Fibroblast of pulmonary artery (primary cell): ENCODE results near the gene SLC31A2.

Experiments used
- DNase-seq: peaks from one replicate; pipeline ENCODE4 v3.0.0-alpha.2; 2010; ENCODE audit warnings: low read depth
- H3K4me3 ChIP-seq: replicated peaks from 2 replicates; pipeline ENCODE4 v1.5.1; 2011; ENCODE audit warnings: low read depth, mild to moderate bottlenecking, control low read depth, low read length, moderate library complexity
- TF ChIP-seq, protein P1 (sequence below): IDR thresholded peaks from 2 replicates; pipeline ENCODE4 v1.5.1; 2011; ENCODE audit warnings: mild to moderate bottlenecking, control low read depth, low read length, inconsistent platforms; ENCODE audit errors: missing control alignments

SLC31A2 gene

DNA sequence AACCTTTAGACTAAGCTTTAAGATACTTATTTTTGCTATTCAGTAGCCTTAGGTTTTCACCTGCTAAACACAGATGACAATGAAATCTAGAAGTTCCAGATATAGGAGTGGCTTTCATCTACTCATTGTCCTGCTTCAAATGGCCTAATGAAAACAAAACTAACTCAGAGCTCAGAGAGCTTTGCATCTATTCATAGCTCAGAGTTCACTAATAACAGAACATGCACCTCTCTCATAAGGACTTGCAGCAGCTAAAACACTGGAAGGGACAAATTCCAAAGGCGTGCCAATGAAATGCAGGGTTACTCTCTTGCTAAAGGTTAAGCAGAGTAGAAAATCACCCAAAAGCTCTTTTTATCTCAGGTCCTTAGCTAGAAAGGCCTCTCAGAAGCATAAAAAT is 29.0 kb downstream of the SLC31A2 start:
- DNase-seq, result no peak
- TF ChIP-seq, protein P1, sequence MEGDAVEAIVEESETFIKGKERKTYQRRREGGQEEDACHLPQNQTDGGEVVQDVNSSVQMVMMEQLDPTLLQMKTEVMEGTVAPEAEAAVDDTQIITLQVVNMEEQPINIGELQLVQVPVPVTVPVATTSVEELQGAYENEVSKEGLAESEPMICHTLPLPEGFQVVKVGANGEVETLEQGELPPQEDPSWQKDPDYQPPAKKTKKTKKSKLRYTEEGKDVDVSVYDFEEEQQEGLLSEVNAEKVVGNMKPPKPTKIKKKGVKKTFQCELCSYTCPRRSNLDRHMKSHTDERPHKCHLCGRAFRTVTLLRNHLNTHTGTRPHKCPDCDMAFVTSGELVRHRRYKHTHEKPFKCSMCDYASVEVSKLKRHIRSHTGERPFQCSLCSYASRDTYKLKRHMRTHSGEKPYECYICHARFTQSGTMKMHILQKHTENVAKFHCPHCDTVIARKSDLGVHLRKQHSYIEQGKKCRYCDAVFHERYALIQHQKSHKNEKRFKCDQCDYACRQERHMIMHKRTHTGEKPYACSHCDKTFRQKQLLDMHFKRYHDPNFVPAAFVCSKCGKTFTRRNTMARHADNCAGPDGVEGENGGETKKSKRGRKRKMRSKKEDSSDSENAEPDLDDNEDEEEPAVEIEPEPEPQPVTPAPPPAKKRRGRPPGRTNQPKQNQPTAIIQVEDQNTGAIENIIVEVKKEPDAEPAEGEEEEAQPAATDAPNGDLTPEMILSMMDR, result no peak
- H3K4me3 ChIP-seq, result no peak overlapping the region

DNA sequence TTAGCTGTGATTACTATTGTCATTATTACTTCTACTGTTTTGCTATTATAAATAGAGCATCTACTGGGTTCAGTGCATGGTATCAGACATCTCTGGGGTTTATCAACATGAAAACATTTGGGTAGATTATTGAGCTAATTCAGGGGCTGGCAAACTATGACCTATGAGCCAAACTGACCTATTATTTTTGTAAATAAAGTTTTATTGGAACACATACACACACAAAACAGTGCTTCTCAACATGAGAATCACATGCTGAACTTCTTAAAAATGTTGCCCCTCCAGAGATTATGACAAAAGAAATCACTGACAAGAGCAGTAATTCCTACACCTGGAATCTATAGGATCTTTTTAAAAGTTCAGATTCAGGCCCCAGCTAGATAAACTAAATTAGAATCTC is 30.4 kb downstream of the SLC31A2 start:
- H3K4me3 ChIP-seq, result no peak overlapping the region
- DNase-seq, result no peak
- TF ChIP-seq, protein P1, result no peak

DNA sequence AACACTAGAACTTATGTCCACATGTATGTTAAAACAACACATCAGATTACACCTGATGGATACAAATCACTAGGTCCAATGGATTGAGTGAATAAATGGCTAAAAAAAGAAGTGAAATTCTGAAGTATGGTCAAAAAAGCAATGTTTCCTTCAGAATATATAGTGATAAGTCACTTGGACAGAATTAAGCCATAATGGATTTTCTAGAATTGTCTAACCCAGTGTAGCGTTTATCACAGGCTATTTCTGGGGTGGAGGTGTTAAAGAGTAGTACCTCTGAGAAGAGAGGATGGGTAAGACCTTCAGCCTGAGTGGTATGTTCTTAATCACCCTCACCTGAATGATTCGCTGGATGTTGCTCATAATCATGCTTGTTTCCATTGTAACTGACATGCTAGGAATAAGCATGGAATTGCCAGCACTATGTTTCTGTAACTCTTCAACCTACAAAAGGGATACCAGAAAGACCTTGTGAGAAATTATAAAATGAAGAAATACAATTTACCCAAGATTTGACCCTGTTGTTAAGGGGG is 33.2 kb downstream of the SLC31A2 start:
- DNase-seq, result no peak
- TF ChIP-seq, protein P1, result no peak
- no peak overlapping the region for H3K4me3 ChIP-seq

DNA sequence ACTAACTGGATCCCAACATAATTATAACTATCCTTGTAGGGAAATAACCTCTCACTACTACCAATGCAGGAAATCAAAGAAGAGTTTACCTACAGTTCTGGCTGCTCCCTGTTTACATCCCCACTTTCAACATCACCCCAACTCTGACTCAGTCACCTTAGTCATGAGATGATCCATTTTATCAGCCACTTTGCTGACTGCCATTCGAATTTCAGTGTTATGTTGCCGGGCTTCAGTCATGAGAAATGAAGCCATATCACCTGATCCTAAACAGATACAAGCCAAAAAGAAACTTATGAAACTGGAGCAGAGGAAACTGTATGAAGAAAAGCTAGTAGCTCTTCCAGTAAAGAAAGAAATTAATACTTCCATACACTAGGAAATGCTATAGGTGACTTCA is 33.7 kb downstream of the SLC31A2 start:
- DNase-seq, result no peak
- H3K4me3 ChIP-seq, result no peak overlapping the region
- TF ChIP-seq, protein P1, result no peak

DNA sequence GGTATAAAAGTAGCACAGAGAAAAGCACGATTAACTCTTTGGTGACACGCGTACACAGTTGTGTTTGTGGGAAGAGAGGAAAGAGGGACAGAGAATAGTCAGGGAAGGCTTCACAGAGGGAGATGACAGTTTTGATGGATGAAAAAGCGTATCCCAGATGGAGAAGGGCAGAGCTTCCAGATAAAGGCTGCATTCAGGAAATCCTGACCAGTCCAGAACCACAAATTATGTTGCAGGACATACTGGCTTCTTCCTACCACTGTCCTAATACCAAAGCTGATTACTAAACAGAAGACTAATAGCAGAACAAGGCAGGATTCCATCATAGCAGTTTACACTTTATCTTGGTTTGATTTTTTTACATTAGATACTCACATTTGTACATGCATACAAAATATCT is 34.5 kb downstream of the SLC31A2 start:
- H3K4me3 ChIP-seq, result no peak overlapping the region
- DNase-seq, result peak; percentile 13

DNA sequence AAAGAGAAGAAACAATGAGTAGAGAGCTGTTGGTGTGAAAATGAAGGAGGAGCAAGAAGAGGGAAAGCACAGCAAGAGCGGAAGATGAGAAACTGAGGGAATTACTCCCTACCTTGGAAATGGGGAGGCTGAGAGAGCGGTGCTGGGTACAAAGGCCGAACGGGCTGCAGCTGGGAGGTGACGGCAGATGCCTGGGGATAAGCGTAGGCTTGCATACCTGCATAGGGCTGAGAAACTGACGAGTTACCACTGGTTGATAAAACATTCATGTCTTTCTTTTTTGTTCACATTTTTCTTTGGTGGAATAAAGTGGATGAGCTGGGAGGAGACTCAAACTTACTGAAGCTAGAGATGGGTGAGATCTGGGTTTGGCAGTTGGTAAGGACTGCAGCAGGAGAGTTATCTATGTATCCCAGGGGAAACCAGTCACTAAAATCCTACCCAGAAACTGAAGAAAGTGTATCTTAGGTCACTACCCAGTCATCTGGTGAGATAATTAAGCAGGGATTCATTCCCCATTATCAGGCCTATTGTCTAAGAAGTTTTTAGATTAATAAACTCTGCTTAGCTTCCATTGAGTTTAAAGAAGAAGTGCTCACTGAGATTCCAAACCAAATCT is 35.4 kb downstream of the SLC31A2 start:
- no peak for DNase-seq
- no peak overlapping the region for H3K4me3 ChIP-seq
- TF ChIP-seq, protein P1, result no peak

More for the DNA sequence above, 34.5 kb downstream of the SLC31A2 start:
- TF ChIP-seq, protein P1, result no peak
